ENCODE results near the gene TADA3. TPM values are rescaled to one million over a fixed set of nuclear protein-coding genes. Genes with fewer than 3 reads are reported as not detected.

Gene TADA3
- total RNA-seq, 1 experiment from 2014 or later, result 49.2 TPM

DNA sequence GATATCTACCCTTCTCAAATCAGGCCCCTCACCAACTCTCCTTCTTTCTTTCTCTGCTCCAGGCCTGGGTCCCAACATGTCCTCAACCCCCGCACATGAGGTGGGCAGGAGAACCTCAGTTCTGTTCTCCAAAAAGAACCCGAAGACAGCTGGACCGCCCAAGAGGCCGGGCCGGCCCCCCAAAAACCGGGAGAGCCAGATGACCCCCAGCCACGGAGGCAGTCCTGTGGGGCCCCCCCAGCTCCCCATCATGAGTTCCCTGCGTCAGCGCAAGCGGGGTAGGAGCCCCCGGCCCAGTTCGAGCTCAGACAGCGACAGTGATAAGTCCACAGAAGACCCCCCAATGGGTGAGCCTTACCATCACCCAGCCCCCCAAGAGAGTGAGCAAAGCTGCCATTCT, 48.1 kb downstream of the TADA3 start:
- Mint-ChIP-seq H3K27ac (ENCODE audit: unreplicated experiment) (no peak overlapping the region), H3K9me3 (ENCODE audit: unreplicated experiment) (no peaks in the 10 kb centered on the region), H3K27me3 (ENCODE audit: insufficient read depth, unreplicated experiment) (no peaks in the 10 kb centered on the region), H3K4me3 (ENCODE audit: unreplicated experiment) (no peak overlapping the region), H3K4me1 (ENCODE audit: low read depth, unreplicated experiment) (no peaks in the 10 kb centered on the region), H3K36me3 (ENCODE audit: insufficient read depth, unreplicated experiment) (peaks cover 35% of the 10 kb centered on the region)
- Histone ChIP-seq H3K9me3 (no peaks in the 10 kb centered on the region), H3K36me3 (ENCODE audit: control insufficient read depth, insufficient read depth, low read length) (peaks cover 11% of the 10 kb centered on the region), H3K27me3 (replicated peaks; ENCODE audit: control insufficient read depth, insufficient read depth, low read length) (no peaks in the 10 kb centered on the region), H3K4me1 (0 out of 2 replicates have a peak, but pooled peaks cover 4% of the 10 kb centered on the region), H3K4me3 (ENCODE audit: low read depth, low read length) (no peak overlapping the region)
- no TSS peak for BruUV-seq (replicated peaks)
- intact Hi-C loops (cut with micrococcal nuclease; ENCODE audit: unreplicated experiment), result no loop called here
- no peak for TF ChIP-seq CTCF (IDR thresholded peaks at IDR 0.05; ENCODE audit: insufficient read depth in 1 of 2, low read depth in 1 of 2, low read length in 1 of 2, severe bottlenecking in 1 of 2, unreplicated experiment in 1 of 2)
- DNase-seq, result no peak
- CTCF ChIA-PET, result no interaction called here
- POLR2A ChIA-PET, result interaction anchor here (0.6 kb wide), 1 partner anchor 13 kb away, joined by 3 read pairs; the partner anchor contains the start of gene BRPF1

DNA sequence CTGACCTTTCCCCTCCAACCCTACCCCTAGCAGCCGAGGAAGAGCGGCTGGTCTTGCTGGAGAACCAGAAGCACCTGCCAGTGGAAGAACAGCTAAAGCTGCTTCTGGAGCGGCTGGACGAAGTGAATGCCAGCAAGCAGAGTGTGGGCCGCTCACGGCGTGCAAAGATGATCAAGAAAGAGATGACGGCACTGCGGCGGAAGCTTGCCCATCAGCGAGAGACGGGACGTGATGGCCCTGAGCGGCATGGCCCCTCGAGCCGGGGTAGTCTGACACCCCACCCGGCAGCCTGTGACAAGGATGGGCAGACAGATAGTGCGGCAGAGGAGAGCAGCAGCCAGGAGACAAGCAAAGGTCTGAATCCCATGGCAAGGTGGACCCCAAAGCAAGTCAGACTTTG, 48.7 kb downstream of the TADA3 start:
- Mint-ChIP-seq H3K4me3 (ENCODE audit: unreplicated experiment) (no peak overlapping the region), H3K9me3 (ENCODE audit: unreplicated experiment) (no peaks in the 10 kb centered on the region), H3K4me1 (ENCODE audit: low read depth, unreplicated experiment) (no peaks in the 10 kb centered on the region), H3K27me3 (ENCODE audit: insufficient read depth, unreplicated experiment) (no peaks in the 10 kb centered on the region), H3K36me3 (ENCODE audit: insufficient read depth, unreplicated experiment) (peaks cover 35% of the 10 kb centered on the region), H3K27ac (ENCODE audit: unreplicated experiment) (no peak overlapping the region)
- peaks cover 11% of the 10 kb centered on the region for H3K36me3 ChIP-seq (ENCODE audit: control insufficient read depth, insufficient read depth, low read length)
- H3K4me1 ChIP-seq, result 0 out of 2 replicates have a peak, but pooled peaks cover 3% of the 10 kb centered on the region
- H3K4me3 ChIP-seq (ENCODE audit: low read depth, low read length), result no peak overlapping the region
- ChIA-PET POLR2A (no interaction called here), CTCF (no interaction called here)
- BruUV-seq (replicated peaks), result no TSS peak
- DNase-seq, result no peak
- no peaks in the 10 kb centered on the region for H3K27me3 ChIP-seq (replicated peaks; ENCODE audit: control insufficient read depth, insufficient read depth, low read length)
- H3K9me3 ChIP-seq, result no peaks in the 10 kb centered on the region
- no peak for TF ChIP-seq CTCF (IDR thresholded peaks at IDR 0.05; ENCODE audit: insufficient read depth in 1 of 2, low read depth in 1 of 2, low read length in 1 of 2, severe bottlenecking in 1 of 2, unreplicated experiment in 1 of 2)
- intact Hi-C loops (cut with micrococcal nuclease; ENCODE audit: unreplicated experiment), result no loop called here

GRCh38 chr3:9742560-9742959, 49.7 kb downstream of the TADA3 start:
- H3K9me3 ChIP-seq, result no peaks in the 10 kb centered on the region
- H3K4me1 Mint-ChIP-seq (ENCODE audit: low read depth, unreplicated experiment), result no peaks in the 10 kb centered on the region
- H3K27me3 Mint-ChIP-seq (ENCODE audit: insufficient read depth, unreplicated experiment), result no peaks in the 10 kb centered on the region
- H3K4me3 ChIP-seq (ENCODE audit: low read depth, low read length), result no peak overlapping the region
- DNase-seq, result no peak
- POLR2A ChIA-PET, result no interaction called here
- intact Hi-C loops (cut with micrococcal nuclease; ENCODE audit: unreplicated experiment), result no loop called here
- no peaks in the 10 kb centered on the region for H3K4me1 ChIP-seq
- peaks cover 35% of the 10 kb centered on the region for H3K36me3 Mint-ChIP-seq (ENCODE audit: insufficient read depth, unreplicated experiment)
- H3K27me3 ChIP-seq (replicated peaks; ENCODE audit: control insufficient read depth, insufficient read depth, low read length), result no peaks in the 10 kb centered on the region
- H3K4me3 Mint-ChIP-seq (ENCODE audit: unreplicated experiment), result no peak overlapping the region
- H3K36me3 ChIP-seq (ENCODE audit: control insufficient read depth, insufficient read depth, low read length), result peaks cover 11% of the 10 kb centered on the region
- no peak for TF ChIP-seq CTCF (IDR thresholded peaks at IDR 0.05; ENCODE audit: insufficient read depth in 1 of 2, low read depth in 1 of 2, low read length in 1 of 2, severe bottlenecking in 1 of 2, unreplicated experiment in 1 of 2)
- H3K27ac Mint-ChIP-seq (ENCODE audit: unreplicated experiment), result no peak overlapping the region
- CTCF ChIA-PET, result no interaction called here
- H3K9me3 Mint-ChIP-seq (ENCODE audit: unreplicated experiment), result no peaks in the 10 kb centered on the region
- no TSS peak for BruUV-seq (replicated peaks)
